ENCODE data around the gene NTSR2. TPM values are rescaled to one million over a fixed set of nuclear protein-coding genes. Genes with fewer than 3 reads are reported as not detected.

The NTSR2 gene
- total RNA-seq, 4 donors from 2014 or later: not detected

DNA sequence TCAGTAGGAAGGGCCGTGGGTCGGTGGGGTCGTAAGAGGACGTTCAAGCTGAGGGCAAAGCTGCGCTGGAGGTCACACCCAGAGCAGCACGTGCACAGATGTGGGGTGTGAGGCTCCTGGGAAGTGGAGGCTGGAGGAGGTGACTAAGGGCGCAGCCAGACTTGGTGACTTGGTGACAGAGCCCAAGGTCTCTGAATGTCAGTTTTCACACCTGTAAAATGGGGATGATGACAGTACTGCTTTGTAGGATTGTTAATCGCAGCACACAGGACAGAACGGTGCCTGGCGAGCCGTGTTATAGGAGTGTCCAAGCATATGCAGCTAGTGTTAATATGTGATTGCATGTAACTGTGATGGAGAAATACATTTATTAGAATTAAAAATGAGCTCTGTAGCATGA, 40.8 kb downstream of the NTSR2 start:
- H3K4me3 ChIP-seq: no peak overlapping the region
- WGBS: 89% methylated on average over 11 of the region's 11 CpGs
- H3K27me3 ChIP-seq: no peaks in the 10 kb centered on the region
- peaks cover 61% of the 10 kb centered on the region for H3K36me3 ChIP-seq
- H3K4me1 ChIP-seq: no peaks in the 10 kb centered on the region
- no peak overlapping the region for H3K27ac ChIP-seq
- no peak for DNase-seq (ENCODE audit: low spot score in 2 of 2)
- TF ChIP-seq, protein P1, sequence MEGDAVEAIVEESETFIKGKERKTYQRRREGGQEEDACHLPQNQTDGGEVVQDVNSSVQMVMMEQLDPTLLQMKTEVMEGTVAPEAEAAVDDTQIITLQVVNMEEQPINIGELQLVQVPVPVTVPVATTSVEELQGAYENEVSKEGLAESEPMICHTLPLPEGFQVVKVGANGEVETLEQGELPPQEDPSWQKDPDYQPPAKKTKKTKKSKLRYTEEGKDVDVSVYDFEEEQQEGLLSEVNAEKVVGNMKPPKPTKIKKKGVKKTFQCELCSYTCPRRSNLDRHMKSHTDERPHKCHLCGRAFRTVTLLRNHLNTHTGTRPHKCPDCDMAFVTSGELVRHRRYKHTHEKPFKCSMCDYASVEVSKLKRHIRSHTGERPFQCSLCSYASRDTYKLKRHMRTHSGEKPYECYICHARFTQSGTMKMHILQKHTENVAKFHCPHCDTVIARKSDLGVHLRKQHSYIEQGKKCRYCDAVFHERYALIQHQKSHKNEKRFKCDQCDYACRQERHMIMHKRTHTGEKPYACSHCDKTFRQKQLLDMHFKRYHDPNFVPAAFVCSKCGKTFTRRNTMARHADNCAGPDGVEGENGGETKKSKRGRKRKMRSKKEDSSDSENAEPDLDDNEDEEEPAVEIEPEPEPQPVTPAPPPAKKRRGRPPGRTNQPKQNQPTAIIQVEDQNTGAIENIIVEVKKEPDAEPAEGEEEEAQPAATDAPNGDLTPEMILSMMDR (IDR thresholded peaks at IDR 0.05): no peak
- TF ChIP-seq POLR2AphosphoS5 (IDR thresholded peaks at IDR 0.05) (no peak), POLR2A (IDR thresholded peaks at IDR 0.05) (no peak), EP300 (IDR thresholded peaks at IDR 0.05) (no peak)
- no peaks in the 10 kb centered on the region for H3K9me3 ChIP-seq

DNA sequence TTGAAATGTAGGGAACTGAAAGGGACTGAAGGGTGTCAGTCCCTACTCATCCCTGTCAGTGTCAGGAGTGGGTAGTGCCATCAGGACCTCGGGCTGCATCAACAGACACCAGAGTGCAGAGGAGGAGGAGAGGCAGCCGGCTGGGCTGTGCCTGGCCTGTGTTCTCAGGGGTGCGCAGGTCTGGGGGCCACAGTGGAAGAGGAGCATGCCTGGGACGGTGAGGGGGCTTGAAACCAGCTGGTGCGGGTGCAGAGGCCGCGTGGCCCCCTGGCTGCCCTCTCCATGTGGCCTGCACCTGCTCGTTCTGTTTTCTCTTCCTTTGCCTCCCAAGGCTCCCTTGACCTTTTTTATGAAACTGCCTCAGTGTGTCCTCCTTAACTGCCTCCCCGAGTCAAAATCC, 41.3 kb downstream of the NTSR2 start:
- no peak for TF ChIP-seq POLR2AphosphoS5 (IDR thresholded peaks at IDR 0.05)
- no peak for TF ChIP-seq EP300 (IDR thresholded peaks at IDR 0.05)
- TF ChIP-seq, protein P1 (IDR thresholded peaks at IDR 0.05): no peak
- no peak for TF ChIP-seq POLR2A (IDR thresholded peaks at IDR 0.05)
- WGBS: 78% methylated on average over 8 of the region's 9 CpGs

DNA sequence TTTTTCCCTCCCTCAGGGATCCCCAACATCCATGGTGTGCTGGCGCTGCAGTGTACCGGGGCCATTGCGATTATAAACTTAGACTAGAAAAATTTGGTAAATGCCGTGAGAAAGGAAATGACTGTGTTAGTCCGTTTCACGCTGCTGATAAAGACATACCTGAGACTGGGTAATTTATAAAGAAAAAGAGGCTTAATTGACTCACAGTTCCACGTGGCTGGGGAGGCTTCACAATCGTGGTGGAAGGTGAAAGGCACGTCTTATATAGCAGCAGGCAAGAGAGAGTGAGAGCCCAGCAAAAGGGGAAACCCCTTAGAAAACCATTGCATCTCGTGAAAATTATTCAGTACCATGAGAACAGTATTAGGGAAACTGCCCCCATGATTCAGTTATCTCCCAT, 44.3 kb downstream of the NTSR2 start:
- 82% methylated on average over 10 of the region's 10 CpGs for WGBS
- H3K27ac ChIP-seq: no peak overlapping the region
- H3K4me3 ChIP-seq: no peak overlapping the region
- no peaks in the 10 kb centered on the region for H3K4me1 ChIP-seq
- TF ChIP-seq POLR2AphosphoS5 (IDR thresholded peaks at IDR 0.05) (no peak), EP300 (IDR thresholded peaks at IDR 0.05) (no peak), POLR2A (IDR thresholded peaks at IDR 0.05) (no peak)
- TF ChIP-seq, protein P1 (IDR thresholded peaks at IDR 0.05): no peak
- no peaks in the 10 kb centered on the region for H3K27me3 ChIP-seq
- peaks cover 47% of the 10 kb centered on the region for H3K36me3 ChIP-seq
- H3K9me3 ChIP-seq: no peaks in the 10 kb centered on the region
- no peak for DNase-seq (ENCODE audit: low spot score in 2 of 2)

More for the DNA sequence above, 41.3 kb downstream of the NTSR2 start:
- Histone ChIP-seq H3K27ac (no peak overlapping the region), H3K36me3 (peaks cover 56% of the 10 kb centered on the region), H3K4me1 (no peaks in the 10 kb centered on the region), H3K9me3 (no peaks in the 10 kb centered on the region), H3K4me3 (no peak overlapping the region), H3K27me3 (no peaks in the 10 kb centered on the region)
- DNase-seq (ENCODE audit: low spot score in 2 of 2): no peak

DNA sequence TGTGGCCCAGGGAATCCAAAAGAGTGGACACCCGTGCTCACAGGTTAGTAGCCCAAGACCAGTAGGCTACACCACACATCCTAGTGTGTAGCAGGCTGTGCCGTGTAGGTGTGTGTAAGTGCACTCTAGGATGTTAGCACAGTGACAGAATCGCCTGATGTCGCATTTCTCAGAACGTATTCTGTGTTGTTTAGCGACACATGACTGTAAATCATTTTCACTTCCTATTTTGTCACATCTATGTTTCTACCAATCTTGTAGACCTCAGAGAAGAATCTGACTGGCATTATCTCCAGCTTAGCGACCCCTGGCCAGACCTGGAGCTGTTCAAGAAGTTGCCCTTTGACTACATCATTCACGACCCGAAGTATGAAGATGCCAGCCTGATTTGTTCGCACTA, 45.1 kb downstream of the NTSR2 start:
- no peaks in the 10 kb centered on the region for H3K4me1 ChIP-seq
- H3K36me3 ChIP-seq: peaks cover 41% of the 10 kb centered on the region
- no peaks in the 10 kb centered on the region for H3K27me3 ChIP-seq
- TF ChIP-seq POLR2A (IDR thresholded peaks at IDR 0.05) (no peak), POLR2AphosphoS5 (IDR thresholded peaks at IDR 0.05) (no peak), EP300 (IDR thresholded peaks at IDR 0.05) (no peak)
- TF ChIP-seq, protein P1 (IDR thresholded peaks at IDR 0.05): no peak
- peak in 1 of 2 donors; percentile 17 for DNase-seq (ENCODE audit: low spot score in 2 of 2)
- 91% methylated on average over 10 of the region's 10 CpGs for WGBS
- no peak overlapping the region for H3K4me3 ChIP-seq
- no peak overlapping the region for H3K27ac ChIP-seq
- no peaks in the 10 kb centered on the region for H3K9me3 ChIP-seq

DNA sequence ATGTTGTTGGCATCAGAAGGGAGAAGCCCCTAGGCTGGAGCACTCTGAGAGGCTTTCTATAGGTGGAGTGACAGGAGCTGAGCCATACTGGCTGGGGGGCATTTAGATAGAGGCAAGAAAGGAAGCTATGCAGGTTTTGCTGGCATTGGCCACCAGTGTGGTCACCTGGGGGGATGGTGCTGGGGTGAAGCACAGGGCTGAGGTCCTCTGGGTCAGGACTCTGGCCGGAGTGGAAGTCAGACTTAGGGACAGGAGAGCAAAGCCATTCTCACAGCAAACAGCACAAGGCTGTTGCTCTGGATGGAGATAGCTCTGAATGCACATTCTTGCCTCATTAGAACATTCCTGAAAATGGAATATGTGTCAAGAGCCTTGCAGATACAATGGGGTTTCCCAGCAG, 47.4 kb downstream of the NTSR2 start:
- DNase-seq (ENCODE audit: low spot score in 2 of 2): peak; percentile 27 to 52
- no peaks in the 10 kb centered on the region for H3K27me3 ChIP-seq

More for the DNA sequence above, 47.4 kb downstream of the NTSR2 start:
- no peaks in the 10 kb centered on the region for H3K4me1 ChIP-seq
- H3K27ac ChIP-seq: no peak overlapping the region
- H3K4me3 ChIP-seq: no peak overlapping the region
- WGBS: 100% methylated on average over 1 of the region's 1 CpG
- H3K9me3 ChIP-seq: no peaks in the 10 kb centered on the region
- TF ChIP-seq EP300 (IDR thresholded peaks at IDR 0.05): no peak
- no peak for TF ChIP-seq POLR2AphosphoS5 (IDR thresholded peaks at IDR 0.05)
- TF ChIP-seq, protein P1 (IDR thresholded peaks at IDR 0.05): no peak
- TF ChIP-seq POLR2A (IDR thresholded peaks at IDR 0.05): no peak
- H3K36me3 ChIP-seq: peaks cover 44% of the 10 kb centered on the region

Measured in suprapubic skin (tissue), 4 donors.